ENCODE results near the gene RAB42. TPM values are rescaled to one million over a fixed set of nuclear protein-coding genes. Genes with fewer than 3 reads are reported as not detected.

Gene RAB42
- total RNA-seq, 1 experiment from 2014 or later = 13.2 TPM

DNA sequence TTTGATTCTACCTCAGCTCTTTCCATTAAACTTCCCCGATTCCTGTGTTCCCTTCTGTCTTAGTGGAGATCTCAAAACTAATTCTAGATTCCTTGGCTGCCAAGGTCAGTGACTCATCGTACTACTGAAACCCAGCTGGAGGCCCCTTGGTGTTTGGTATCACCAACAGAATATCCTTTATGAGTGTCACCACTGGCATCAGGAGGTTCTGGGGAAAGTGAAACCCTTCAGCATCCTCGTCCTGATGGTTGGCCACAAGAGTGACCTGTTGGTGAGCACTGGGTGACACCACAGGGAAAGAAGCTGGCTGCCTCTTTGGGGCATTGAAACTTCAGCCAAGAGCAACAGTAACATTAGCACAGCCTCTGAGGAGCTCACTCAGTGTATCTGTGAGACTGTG lies 9.6 kb downstream of the RAB42 start:
- Mint-ChIP-seq H3K36me3 (ENCODE audit: insufficient read depth in 1 of 3, low read depth in 3 of 3) (peaks cover 3 to 28% (median 10%) of the 10 kb centered on the region in 3 experiments; a peak in 6 of 7 replicates), H3K27ac (peak overlapping the region; percentile 23 to 81 (median 46); a peak in 4 of 7 replicates), H3K9me3 (no peaks in the 10 kb centered on the region), H3K27me3 (ENCODE audit: low read depth) (no peaks in the 10 kb centered on the region), H3K4me1 (peaks cover 8 to 27% of the 10 kb centered on the region in 2 experiments), H3K4me3 (no peak overlapping the region)
- no peaks in the 10 kb centered on the region for H3K9me3 ChIP-seq (ENCODE audit: control insufficient read depth, low read depth, low read length)
- H2BK20ac ChIP-seq (ENCODE audit: low read depth, low read length, poor library complexity, severe bottlenecking) = no peak overlapping the region
- WGBS (ENCODE audit: extremely low coverage, insufficient read length, low lambda C conversion rate) = no CpG with 5 or more reads among the region's 3 CpGs
- H3K27me3 ChIP-seq (ENCODE audit: insufficient read depth, low read length) = no peaks in the 10 kb centered on the region
- H3K14ac ChIP-seq (ENCODE audit: insufficient read depth, low read length) = no peak overlapping the region
- H2BK15ac ChIP-seq (ENCODE audit: low read depth, low read length) = no peak overlapping the region
- no peaks in the 10 kb centered on the region for H3K79me1 ChIP-seq (ENCODE audit: insufficient read depth, low read depth, low read length, poor library complexity, severe bottlenecking)
- no peak overlapping the region for H4K91ac ChIP-seq (ENCODE audit: insufficient read length, low read depth, low read length)
- no peak overlapping the region for H2BK5ac ChIP-seq (ENCODE audit: insufficient read length, low read length)
- H2AK5ac ChIP-seq (ENCODE audit: insufficient read length, low read length) = no peak overlapping the region
- no peaks in the 10 kb centered on the region for H4K20me1 ChIP-seq (ENCODE audit: control insufficient read depth, insufficient read depth, insufficient read length)
- no peak overlapping the region for H4K8ac ChIP-seq (replicated peaks; ENCODE audit: insufficient read length, low read depth, low read length)
- no peak overlapping the region for H3K4me2 ChIP-seq (ENCODE audit: insufficient read depth, insufficient read length, low read length)
- no peak overlapping the region for H3K9ac ChIP-seq (ENCODE audit: extremely low read depth, insufficient read length, low read length)
- H2BK12ac ChIP-seq (ENCODE audit: insufficient read length, low read depth, low read length) = no peak overlapping the region
- TF ChIP-seq, protein P1, sequence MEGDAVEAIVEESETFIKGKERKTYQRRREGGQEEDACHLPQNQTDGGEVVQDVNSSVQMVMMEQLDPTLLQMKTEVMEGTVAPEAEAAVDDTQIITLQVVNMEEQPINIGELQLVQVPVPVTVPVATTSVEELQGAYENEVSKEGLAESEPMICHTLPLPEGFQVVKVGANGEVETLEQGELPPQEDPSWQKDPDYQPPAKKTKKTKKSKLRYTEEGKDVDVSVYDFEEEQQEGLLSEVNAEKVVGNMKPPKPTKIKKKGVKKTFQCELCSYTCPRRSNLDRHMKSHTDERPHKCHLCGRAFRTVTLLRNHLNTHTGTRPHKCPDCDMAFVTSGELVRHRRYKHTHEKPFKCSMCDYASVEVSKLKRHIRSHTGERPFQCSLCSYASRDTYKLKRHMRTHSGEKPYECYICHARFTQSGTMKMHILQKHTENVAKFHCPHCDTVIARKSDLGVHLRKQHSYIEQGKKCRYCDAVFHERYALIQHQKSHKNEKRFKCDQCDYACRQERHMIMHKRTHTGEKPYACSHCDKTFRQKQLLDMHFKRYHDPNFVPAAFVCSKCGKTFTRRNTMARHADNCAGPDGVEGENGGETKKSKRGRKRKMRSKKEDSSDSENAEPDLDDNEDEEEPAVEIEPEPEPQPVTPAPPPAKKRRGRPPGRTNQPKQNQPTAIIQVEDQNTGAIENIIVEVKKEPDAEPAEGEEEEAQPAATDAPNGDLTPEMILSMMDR (conservative IDR thresholded peaks at IDR 0.05) = no peak
- H3K18ac ChIP-seq (ENCODE audit: insufficient read length, low read depth, low read length) = no peak overlapping the region
- H3T11ph ChIP-seq (ENCODE audit: low read length) = no peak overlapping the region
- no peaks in the 10 kb centered on the region for H3K4me1 ChIP-seq (ENCODE audit: insufficient read depth, low read length)
- H3K79me2 ChIP-seq (ENCODE audit: insufficient read depth, low read length) = no peaks in the 10 kb centered on the region
- no peak overlapping the region for H3K27ac ChIP-seq (ENCODE audit: insufficient read length, low read depth, low read length)
- H4K5ac ChIP-seq (ENCODE audit: insufficient read length, low read depth, low read length) = no peak overlapping the region
- no peak overlapping the region for H3K4ac ChIP-seq (ENCODE audit: low read depth, low read length)
- H3K23ac ChIP-seq (ENCODE audit: insufficient read length, low read depth, low read length) = no peak overlapping the region
- no peak for DNase-seq
- H3K56ac ChIP-seq (ENCODE audit: insufficient read length, low read depth, low read length) = no peak overlapping the region
- no peak overlapping the region for H2BK120ac ChIP-seq (ENCODE audit: low read depth, low read length, poor library complexity, severe bottlenecking)
- no peak overlapping the region for H2AFZ ChIP-seq (ENCODE audit: low read length)
- H3K23me2 ChIP-seq (ENCODE audit: insufficient read length, low read depth, low read length, poor library complexity, severe bottlenecking) = no peaks in the 10 kb centered on the region

Data from H9 (cell line).